GM20431 (cell line): ENCODE data around the gene AUTS2.

Source experiments
- in situ Hi-C: fragments of 300-500 bp; cut with MseI, MboI; formaldehyde crosslinking; loops from one replicate; pipeline ENCODE4 v1.15.0; 2020; ENCODE audit warnings: low sequenced_read_pairs; ENCODE audit not compliant: unreplicated experiment

Gene AUTS2

DNA sequence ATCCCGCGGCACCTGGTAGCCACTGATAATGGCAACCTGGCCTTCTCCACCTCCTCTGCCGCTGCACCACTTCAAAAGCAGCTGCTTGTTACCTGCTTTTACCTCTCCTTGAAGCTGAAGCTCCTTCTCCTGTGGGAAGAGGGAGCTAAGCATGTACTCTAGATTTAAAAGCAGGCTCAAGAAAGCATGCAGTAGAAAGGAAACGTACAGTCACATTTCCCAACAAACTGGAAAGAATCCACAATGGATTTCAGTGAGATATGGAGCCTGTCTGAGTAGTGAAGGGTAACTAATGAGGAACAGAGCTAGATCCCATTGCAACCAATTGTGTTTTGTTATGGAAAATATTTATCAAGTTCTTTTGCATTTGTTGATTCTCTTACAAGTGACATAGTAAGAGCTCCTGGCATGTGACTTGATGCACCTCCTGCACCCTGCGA lies 1076.3 kb downstream of the AUTS2 start:
- in situ Hi-C loops, result loop anchor here (10.0 kb wide), 1 partner anchor 60 kb away; no protein-coding TSS in a partner anchor

DNA sequence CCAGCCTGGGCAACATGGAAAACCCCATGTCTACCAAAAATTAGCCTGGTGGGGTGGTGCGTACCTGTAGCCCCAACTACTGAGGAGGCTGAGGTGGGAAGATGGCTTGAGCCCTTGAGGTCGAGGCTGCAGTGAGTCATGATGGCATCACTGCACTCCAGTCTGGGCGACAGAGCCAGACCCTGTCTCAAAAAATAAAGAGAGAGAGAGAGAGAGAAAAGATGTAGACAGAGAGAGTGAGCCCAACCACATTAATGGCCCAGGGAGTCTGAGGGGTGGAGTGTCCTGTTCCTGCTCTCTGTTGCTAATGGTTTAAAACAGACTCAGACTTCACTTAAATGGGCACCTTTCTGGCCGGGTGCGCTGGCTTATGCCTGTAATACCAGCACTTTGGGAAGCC lies 1078.0 kb downstream of the AUTS2 start:
- in situ Hi-C loops, result loop anchor here (10.0 kb wide), 1 partner anchor 61 kb away; no protein-coding TSS in a partner anchor

DNA sequence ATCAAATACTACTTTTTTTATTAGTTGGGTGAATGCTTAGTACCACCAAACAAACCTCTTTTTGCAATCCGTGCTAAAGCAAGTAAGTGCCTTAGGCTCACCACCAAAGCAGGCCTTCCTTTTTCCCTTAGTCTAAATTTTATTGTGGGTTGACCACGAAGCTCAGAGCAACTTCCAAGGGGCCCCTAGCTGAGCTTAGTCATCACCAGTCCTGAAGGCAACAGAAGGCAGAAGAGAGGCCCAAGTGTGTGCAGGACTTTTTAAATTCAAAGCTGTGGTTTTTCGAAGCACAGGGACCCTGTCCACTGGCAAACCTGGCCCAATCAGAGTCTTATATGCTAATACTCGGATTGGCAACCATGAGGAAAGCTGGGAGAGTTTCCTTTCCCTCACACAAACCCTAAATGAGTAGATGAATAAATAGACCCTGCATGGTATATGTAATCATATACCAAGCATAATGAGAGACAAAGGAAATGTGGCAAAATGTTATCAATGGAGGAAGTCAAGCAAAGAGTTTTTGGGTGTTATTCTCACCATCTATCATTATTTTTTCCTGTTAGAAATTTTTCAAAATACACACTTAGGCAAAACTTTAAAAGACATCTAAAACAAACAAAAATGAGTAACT lies 1080.5 kb downstream of the AUTS2 start:
- in situ Hi-C loops, result loop anchor here (10.0 kb wide), 1 partner anchor 64 kb away; no protein-coding TSS in a partner anchor

DNA sequence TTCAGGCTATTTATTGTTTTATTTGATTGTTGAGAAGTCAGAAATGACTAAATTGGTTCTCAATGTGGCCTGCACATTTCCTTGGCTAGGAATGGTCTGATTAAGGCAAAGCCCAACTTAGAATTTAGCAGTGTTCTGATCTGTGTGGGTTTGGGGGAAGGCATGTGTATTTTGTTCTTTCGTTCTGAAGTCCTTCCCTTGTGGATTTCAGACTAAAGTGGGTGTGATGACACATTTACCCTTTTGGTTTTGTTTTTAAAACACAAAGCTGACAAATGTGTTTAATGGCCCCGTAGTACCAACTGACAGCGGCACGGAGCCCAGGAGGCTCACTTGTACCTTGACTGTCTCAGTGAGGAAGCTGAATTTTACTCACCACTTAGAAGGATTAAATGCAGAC lies 1081.4 kb downstream of the AUTS2 start:
- in situ Hi-C loops, result loop anchor here (10.0 kb wide), 1 partner anchor 65 kb away; no protein-coding TSS in a partner anchor

DNA sequence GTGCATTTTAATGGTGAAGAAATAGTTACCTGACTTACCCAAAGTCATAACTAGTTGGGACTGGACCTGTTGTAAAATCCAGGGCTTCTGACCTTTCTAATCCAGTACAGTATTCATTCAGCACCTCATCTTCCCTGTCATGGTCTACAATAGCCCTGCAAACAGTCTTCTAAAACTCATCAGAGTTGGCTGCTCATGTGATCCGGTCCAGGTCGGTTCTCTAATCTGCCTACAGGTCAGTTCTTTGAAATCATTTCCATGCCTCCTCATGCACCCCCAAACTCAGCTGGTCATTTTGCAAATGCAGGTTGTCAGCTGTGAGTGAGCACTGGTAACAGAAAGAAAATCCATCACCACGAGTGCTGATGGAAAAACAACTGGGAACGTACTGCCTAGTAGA lies 1082.0 kb downstream of the AUTS2 start:
- in situ Hi-C loops, result no loop called here

DNA sequence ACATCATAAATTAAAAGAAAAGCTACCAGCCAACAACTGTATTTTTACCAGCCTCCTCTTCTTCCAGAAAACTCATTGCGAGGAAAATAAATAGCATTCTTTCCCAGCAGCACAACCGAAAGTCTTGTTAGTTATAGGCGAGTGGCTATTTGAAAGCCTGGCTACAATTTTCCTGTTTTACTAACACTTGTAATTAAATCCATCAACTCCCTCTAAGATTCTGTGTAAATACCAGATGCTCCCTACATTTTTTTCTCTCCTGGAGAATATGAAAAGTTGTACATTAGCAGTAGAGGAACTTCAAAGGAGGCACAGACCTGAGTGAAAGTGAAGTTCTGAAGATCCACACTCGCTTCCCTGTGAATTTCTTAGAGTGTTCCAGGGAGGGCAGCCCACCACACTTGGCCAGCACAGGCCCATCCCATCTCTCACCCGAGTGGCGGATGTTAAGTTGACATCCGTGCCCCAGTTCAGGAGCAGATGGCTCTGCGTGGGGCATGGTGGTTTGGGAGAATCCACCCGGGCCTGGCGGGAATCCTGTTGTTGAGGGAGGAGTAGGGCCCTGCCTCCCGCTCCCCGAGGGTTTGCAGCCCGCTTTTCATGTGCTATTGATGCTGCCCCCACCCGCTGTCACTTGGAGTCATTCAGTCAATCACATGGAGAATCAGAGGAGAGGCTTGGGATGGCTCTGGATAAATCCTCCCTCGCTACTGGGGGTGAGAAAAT lies 1082.6 kb downstream of the AUTS2 start:
- in situ Hi-C loops, result no loop called here

DNA sequence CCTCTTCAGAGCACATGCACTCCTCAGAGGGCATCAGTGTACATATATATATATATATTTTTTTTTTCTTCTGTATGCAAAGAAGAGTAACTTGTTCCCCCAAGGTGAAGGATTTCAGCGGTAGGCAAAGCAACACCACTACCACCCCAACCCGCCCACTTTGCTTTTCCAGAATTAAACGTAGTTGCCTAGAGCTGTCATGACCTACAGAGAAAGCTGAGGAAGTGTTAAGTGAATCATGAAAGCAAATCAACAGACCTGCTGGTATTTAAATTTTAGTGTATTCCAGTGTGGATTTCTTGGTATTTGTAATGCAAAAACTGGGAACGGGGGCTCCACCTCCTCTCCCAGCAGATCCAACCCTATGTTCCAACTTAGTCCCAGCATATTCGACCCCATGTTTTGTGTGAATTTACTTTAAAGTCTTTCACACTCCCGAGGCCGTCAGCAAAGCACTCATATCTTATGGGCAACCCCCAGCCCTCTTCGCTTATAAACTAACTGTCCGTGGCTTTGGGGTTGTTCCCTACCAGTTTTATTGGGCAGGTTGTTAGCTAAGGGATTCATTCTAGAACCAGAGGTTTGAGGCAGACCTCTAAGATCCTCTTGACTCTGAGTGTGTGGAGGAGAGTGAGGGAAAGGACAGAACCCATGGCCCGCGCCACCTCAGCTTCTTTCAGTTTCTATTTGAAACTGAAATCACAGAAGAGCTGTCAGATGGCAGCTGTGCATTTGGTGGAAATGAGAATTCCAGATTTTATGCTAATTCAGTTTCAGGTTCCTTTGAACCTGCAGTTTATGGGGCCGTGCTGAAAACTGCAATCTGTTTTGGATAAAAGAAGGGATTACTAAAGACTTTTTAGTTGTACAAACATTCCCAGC lies 1083.4 kb downstream of the AUTS2 start:
- in situ Hi-C loops, result no loop called here

DNA sequence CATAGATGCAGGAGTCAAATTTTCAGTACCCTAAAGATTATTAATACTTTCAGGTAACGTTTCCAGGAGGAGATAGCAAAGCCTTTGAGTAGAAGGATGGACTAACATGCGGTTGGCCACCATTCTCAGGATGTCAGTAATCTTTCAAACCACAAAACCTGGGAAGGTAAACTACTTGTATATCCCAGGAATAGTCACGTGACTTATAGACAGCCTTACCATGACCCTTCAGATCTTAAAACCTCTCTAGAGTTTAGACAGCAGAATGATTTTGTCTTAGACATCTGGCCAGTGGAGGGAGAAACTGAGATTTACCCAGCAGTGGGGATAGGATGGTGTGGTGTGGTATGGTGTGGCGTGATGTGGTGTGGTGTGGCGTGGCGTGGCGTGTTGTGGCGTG lies 1085.9 kb downstream of the AUTS2 start:
- in situ Hi-C loops, result no loop called here

DNA sequence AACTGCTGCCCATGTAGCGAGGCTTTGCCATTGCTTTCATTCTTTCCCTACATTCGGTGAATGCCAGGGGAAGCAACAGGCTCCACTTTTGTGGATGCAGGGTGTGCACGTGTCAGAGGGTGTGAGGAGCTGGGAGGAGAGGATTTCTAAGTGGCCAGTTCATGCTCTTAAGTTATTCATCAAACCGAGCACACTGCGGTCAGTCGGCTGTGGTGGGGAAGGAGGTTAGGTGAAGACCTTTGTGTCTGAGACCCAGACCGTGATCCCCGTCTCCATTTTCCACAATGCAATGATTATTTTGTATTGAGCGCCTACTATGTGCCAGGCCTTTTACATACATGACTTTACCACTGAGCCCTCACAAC lies 1095.0 kb downstream of the AUTS2 start:
- in situ Hi-C loops, result no loop called here

DNA sequence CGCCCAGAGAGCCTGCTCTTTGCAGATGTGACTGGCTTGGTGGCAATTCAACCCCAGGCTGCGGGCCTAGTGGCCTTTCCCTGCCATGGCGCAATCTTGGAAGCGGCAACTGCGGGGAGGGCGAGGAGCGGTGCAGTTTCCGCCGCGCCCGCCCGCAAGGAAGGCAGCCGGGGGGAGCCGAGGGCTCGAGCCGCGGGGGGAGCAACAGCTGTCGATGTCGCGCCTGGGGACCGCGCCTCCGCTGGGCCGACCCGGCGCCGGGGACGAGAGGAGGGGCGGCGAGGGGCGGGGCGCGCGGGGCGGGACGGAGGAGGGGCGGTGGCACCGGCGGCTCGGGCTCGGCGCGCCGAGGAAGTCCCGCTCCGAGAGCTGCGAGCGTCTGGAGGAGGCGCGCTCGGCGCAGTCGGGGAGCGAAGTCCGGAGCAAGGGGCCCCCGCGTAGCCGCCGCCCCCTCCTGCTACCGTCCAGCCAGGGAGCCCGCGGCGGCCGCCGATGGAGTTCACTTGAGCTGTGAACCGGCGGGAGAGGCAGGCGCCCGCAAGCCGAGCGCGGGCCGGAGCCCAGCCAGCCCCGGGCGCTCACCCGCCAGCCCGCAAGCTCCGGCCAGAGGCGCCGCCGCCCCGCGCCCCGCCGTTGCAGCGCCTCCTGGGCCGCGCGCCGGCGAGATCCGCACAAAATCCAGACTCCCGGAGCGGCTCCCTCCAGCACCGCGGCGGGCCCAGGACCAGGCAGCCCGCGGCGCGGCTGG lies 1095.6 kb downstream of the AUTS2 start:
- in situ Hi-C loops, result no loop called here

DNA sequence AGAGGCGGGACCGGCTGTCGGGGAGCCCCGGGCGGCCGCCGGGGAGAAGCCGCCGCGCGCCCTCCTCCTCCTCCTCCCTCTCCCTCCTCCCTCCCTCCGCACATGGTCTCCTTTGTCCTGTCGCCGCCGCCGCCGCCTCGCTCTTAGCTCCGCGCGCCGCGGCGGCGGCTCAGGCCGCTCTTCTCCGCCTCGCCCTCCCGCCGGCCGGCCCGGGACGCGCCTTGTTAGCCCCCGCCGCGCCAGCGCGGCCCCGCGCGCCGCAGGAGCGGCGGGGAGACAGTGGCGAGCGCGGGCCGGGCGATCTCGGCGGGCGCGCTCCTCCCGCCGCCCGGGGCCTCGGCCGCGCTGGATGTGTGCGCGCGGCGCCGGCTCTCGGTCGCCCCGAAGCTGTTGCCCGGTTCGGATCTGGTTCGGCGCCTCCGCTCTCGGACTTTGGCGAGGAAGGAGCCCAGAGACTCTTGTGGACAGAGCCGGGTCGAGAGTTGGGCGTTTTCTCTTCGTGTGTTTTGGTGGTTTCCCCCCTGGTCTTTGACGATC lies 1096.2 kb downstream of the AUTS2 start:
- in situ Hi-C loops, result no loop called here

DNA sequence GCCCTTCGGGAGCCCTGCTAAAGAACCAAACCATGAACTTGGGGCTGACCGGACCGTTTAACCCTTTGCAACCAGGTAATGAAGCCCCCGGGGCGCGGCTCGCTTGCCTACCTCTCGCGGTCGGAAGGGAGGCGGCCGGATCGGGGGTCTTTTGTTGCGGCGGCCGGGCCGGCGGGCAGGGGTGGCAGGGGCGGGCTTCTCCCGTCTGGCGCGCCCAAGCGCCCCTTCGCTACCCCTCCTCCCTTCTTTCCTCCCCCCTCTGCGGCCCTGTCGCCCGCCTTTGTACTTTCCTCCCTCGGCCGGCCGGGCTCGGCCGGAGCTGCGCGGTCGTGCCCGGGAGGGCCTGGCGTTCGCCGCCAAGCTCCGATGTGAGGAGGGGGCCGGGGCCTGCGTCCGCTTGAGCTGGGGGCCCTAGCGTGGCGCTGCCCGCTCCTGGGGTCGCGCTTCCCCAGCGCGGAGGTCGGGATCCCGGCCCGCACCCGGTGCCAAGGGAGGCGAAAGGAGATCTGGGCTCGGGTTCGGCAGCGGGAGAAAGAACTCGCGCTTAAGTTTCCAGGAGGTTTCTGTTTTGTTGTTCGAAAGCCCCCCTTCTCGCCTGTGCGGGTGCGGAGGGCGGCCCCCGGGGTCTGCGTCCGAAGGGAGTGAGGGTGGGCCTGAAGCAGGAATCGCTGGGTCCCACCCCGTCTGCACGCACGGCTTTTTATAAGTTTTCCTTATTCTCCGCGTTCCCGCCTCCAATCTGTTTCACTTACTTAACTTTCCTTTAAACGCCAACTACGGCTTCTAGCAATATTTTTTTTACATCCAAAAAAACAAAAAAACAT lies 1096.9 kb downstream of the AUTS2 start:
- in situ Hi-C loops, result no loop called here

DNA sequence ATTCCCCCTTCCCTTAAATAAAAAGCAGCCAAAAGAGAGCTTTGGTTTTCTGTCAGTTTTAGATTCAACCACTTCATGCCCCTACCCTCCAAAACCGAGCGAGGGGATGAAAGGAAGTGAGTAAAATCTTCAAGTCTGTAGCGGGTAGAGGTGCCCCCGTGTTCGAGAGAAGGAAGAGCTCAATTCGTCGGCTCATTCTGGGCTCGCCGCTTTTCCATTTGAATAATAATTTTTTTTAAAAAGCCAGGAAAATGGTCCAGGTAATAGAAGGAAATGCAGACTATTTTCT lies 1097.5 kb downstream of the AUTS2 start:
- in situ Hi-C loops, result no loop called here

DNA sequence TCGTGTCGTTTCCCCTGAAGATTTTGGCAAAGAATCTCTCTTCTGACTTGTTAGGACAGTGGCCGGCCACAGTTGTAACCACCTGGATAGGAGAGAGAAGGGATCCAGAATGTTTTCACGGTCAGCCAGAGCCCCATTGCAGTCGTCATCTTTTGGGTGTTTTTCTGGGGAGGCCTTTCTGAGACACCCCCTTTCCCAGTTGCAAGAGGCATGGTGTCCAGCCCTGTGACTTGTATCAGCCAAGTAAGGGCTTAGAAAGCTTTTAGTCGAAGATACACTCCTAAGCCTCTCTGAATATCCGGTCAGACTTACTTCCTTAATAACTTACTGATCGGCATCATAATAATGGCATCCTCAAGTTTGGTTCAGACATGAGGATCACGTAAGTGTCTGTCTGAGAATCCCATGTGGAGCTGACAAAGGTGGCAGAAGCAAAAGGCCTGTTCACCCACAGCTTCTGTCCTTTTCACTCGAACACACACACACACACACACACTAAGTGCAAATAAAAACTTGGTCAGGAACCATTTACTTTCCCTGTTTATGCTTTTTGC lies 1098.0 kb downstream of the AUTS2 start:
- in situ Hi-C loops, result no loop called here

DNA sequence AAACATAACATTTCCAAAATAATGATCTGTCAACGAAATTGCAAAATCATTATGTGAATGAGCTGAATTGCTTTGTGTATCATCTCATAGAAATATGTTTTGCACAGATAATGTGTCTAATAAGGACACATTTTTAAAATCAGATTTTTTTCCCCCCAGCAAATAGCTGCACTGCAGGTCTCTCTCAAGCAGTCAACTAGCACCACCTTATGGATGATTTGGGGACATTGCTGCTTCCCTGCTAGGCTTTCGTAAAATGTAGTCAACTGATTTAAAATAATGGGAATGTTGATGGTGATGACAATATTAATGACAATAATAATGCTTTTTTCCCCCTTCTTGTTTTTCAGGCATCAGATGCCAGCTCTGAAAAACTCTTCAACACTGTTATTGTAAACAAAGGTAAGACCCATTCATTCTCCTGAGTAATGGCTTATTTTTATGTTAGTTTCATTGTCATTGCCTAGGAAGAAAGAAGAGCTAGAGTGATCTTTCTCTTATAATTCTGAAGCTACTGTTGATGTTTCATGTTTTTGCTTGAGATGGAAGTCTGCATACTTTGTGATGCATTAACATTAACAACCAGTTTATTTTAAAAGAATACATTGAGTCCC lies 1100.1 kb downstream of the AUTS2 start:
- in situ Hi-C loops, result no loop called here

DNA sequence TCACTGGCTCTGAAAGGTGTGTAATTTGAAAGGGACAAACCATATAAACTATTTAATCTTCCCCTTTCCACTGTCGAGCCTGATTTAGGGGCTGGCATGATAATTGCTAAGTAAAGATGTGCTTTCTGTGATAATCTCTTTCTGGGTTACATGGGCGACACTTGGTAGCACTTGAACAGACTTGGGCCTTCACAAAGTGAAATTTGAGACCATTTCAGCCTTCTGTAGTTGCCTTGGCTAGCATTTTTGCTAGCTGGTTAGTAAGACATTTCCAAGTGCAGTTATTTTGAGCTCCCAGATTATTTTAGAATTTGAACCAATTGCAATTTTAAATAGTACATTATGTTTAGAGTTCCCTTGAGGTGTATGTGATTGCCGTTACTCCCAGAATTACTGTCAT lies 1101.0 kb downstream of the AUTS2 start:
- in situ Hi-C loops, result no loop called here

DNA sequence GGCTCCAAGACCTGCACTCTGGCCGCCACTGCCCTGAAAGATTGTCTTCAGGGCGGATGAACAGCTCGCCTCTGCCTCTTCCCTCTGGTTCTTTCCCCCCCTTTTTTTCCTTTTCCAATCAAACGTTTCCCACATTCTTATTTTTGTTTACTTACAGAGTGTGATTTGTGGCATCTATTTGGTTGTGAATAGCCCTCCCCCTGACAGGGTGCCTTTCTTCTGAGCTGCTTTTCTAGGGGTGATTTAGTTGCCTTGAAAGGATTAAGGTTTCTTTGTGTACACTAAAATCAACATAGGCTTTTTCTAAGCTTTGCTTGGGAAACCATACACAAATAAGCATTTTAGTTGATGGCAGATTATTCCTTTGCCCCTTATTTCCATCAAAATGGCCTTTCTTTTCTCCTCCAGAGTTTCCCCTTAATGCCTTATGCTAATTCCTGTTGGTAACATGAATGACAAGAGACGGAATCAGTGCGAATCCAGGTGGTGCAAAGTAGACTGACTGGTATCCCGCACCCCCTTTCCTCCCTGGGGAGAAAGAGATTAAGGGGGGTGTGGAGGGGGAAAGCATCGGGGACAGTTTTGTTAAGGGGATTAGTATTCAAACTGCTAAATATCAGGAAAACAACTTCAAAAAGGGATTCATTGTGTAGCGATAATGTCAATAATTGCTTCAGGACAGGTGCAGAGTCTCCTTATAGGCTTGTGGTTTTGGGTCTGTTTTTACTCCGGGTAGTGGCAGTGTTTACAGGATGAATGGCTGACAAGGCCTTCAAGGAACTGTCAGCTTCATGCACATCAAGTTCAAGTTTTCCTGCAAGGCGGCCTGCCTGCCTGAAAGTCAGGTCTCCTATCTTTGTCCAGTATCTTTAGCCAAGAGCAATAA lies 1102.0 kb downstream of the AUTS2 start:
- in situ Hi-C loops, result no loop called here
